Measurements from ENCODE around the gene TBL1Y.

DNA sequence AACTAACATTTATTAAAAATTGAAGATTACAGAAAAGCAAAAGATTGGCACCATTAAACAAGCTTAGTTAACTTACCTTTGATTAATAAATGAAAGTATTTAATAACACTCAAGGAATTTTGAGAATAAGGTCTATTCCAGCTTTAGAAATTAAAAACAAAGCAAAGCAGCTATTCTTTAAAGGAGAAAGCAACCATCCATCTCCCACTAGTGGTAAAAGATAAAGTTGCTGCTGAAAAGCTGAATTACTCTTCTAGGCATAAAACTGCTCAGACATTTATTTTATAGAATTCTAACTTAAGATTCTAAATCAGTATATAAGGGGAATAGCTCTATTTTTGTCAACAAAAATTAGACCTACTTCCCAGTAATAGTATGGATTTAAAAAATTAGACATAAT is 37.2 kb downstream of the TBL1Y start:
- TF ChIP-seq, protein P1, sequence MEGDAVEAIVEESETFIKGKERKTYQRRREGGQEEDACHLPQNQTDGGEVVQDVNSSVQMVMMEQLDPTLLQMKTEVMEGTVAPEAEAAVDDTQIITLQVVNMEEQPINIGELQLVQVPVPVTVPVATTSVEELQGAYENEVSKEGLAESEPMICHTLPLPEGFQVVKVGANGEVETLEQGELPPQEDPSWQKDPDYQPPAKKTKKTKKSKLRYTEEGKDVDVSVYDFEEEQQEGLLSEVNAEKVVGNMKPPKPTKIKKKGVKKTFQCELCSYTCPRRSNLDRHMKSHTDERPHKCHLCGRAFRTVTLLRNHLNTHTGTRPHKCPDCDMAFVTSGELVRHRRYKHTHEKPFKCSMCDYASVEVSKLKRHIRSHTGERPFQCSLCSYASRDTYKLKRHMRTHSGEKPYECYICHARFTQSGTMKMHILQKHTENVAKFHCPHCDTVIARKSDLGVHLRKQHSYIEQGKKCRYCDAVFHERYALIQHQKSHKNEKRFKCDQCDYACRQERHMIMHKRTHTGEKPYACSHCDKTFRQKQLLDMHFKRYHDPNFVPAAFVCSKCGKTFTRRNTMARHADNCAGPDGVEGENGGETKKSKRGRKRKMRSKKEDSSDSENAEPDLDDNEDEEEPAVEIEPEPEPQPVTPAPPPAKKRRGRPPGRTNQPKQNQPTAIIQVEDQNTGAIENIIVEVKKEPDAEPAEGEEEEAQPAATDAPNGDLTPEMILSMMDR (IDR thresholded peaks at IDR 0.05), result peak in 2 of 4 experiments; percentile 28 to 34
- TF ChIP-seq POLR2A (IDR thresholded peaks at IDR 0.05) (no peak), POLR2AphosphoS5 (IDR thresholded peaks at IDR 0.05) (no peak)
